IMR-90 (cell line): ENCODE results near the gene SLAMF1. TPM values are rescaled to one million over a fixed set of nuclear protein-coding genes. Genes with fewer than 3 reads are reported as not detected.

Source experiments
- ATAC-seq: fragments of 200-7000 bp; cut with Tn5 transposase; 2 replicates; pipeline ENCODE4 v1.9.1; 2020; ENCODE audit warnings: low read depth, mild to moderate bottlenecking, moderate library complexity
- BruUV-seq: library from RNA; stranded (reverse); fragments of 400-500 nt; replicated peaks from 2 replicates; lab custom pipeline; 2021; lab: Mats Ljungman, UMichigan
- CTCF ChIA-PET: fragments of 300-600 bp; formaldehyde crosslinking; extraction: SDS; loops from one replicate; lab custom pipeline; 2021; ENCODE audit warnings: antibody characterized with exemption; lab: Yijun Ruan, JAX
- POLR2A ChIA-PET: fragments of 300-600 bp; sonication (Branson Sonifier 250); formaldehyde crosslinking; loops from one replicate; lab custom pipeline; 2022; ENCODE audit warnings: antibody characterized with exemption; ENCODE audit not compliant: unreplicated experiment; lab: Charles Lee
- DNase-seq: peaks from one replicate; pipeline ENCODE4 v3.0.0; 2013
- H2AFZ ChIP-seq: replicated peaks from 2 replicates; pipeline ENCODE3; 2013; ENCODE audit warnings: low read length, mild to moderate bottlenecking; ENCODE audit not compliant: poor library complexity
- H2AK5ac ChIP-seq: 2 replicates; pipeline ENCODE4 v1.6.1; 2013; ENCODE audit warnings: low read depth, low read length, inconsistent platforms
- H2AK9ac ChIP-seq: replicated peaks from 2 replicates; pipeline ENCODE3; 2013; ENCODE audit warnings: mild to moderate bottlenecking, low read depth, low read length, moderate library complexity; ENCODE audit not compliant: poor library complexity
- H2BK120ac ChIP-seq: 2 replicates; pipeline ENCODE4 v1.6.1; 2013; ENCODE audit warnings: low read depth, low read length, inconsistent platforms
- H2BK15ac ChIP-seq: 3 replicates; pipeline ENCODE4 v1.6.1; 2013; ENCODE audit warnings: low read depth, low read length, inconsistent platforms
- H2BK20ac ChIP-seq: 2 replicates; pipeline ENCODE4 v1.6.1; 2013; ENCODE audit warnings: low read depth, mild to moderate bottlenecking, inconsistent platforms, low read length, moderate library complexity
- H2BK5ac ChIP-seq: 2 replicates; pipeline ENCODE4 v1.6.1; 2013; ENCODE audit warnings: mild to moderate bottlenecking, low read depth, low read length, inconsistent platforms; ENCODE audit not compliant: poor library complexity, severe bottlenecking
- H3K14ac ChIP-seq: replicated peaks from 2 replicates; pipeline ENCODE4 v1.6.1; 2013; ENCODE audit warnings: low read depth, low read length, inconsistent platforms
- H3K18ac ChIP-seq: 2 replicates; pipeline ENCODE4 v1.6.1; 2013; ENCODE audit warnings: low read depth, low read length, control low read depth
- H3K23ac ChIP-seq: 2 replicates; pipeline ENCODE4 v1.6.1; 2013; ENCODE audit warnings: low read depth, low read length, inconsistent platforms
- H3K27ac ChIP-seq: 2 replicates; pipeline ENCODE4 v1.5.1; 2013; ENCODE audit warnings: mild to moderate bottlenecking, control low read depth, low read length; ENCODE audit not compliant: insufficient read depth
- H3K27me3 ChIP-seq: 2 replicates; pipeline ENCODE4 v1.6.1; 2013; ENCODE audit warnings: low read length; ENCODE audit not compliant: control insufficient read depth, insufficient read depth
- H3K36me3 ChIP-seq: 2 replicates; pipeline ENCODE4 v1.6.1; 2013; ENCODE audit warnings: low read length, mixed read lengths; ENCODE audit not compliant: control insufficient read depth, insufficient read depth
- H3K4ac ChIP-seq: 2 replicates; pipeline ENCODE4 v1.6.1; 2013; ENCODE audit warnings: low read depth, low read length, inconsistent platforms
- H3K4me1 ChIP-seq: 2 replicates; pipeline ENCODE4 v1.6.1; 2013; ENCODE audit warnings: low read length, mixed read lengths; ENCODE audit not compliant: control insufficient read depth, insufficient read depth
- H3K4me2 ChIP-seq: 2 replicates; pipeline ENCODE4 v1.6.1; 2013; ENCODE audit warnings: low read depth, mild to moderate bottlenecking, control low read depth, low read length, moderate library complexity
- H3K4me3 ChIP-seq: 2 replicates; pipeline ENCODE4 v1.5.1; 2013; ENCODE audit warnings: low read depth, mild to moderate bottlenecking, control low read depth, low read length, moderate library complexity; ENCODE audit not compliant: insufficient read depth
- H3K56ac ChIP-seq: 2 replicates; pipeline ENCODE4 v1.6.1; 2013; ENCODE audit warnings: low read length, inconsistent platforms; ENCODE audit not compliant: insufficient read depth; ENCODE audit errors: extremely low read depth
- H3K79me1 ChIP-seq, 2 experiments: 2 replicates each; pipeline ENCODE4 v1.6.1; 2013; ENCODE audit warnings: low read length in 2 of 2, inconsistent platforms in 1 of 2, low read depth in 1 of 2
- H3K9ac ChIP-seq: 2 replicates; pipeline ENCODE4 v1.6.1; 2013; ENCODE audit warnings: low read depth, low read length, control low read depth
- H3K9me1 ChIP-seq: 2 replicates; pipeline ENCODE4 v1.6.1; 2013; ENCODE audit warnings: low read length, inconsistent platforms; ENCODE audit not compliant: insufficient read depth
- H3K9me3 ChIP-seq: 2 replicates; pipeline ENCODE4 v1.6.1; 2013; ENCODE audit warnings: low read length; ENCODE audit not compliant: control insufficient read depth, insufficient read depth
- H4K20me1 ChIP-seq: 2 replicates; pipeline ENCODE4 v1.6.1; 2013; ENCODE audit warnings: low read length, inconsistent platforms; ENCODE audit not compliant: insufficient read depth
- H4K5ac ChIP-seq: 2 replicates; pipeline ENCODE4 v1.6.1; 2013; ENCODE audit warnings: mild to moderate bottlenecking, low read depth, low read length, control low read depth
- H4K8ac ChIP-seq, 2 experiments: 2 replicates each; pipeline ENCODE4 v1.6.1; 2013; ENCODE audit warnings: low read depth in 2 of 2, low read length in 2 of 2, control low read depth in 1 of 2, inconsistent platforms in 1 of 2
- H4K91ac ChIP-seq: 2 replicates; pipeline ENCODE4 v1.6.1; 2013; ENCODE audit warnings: low read depth, low read length, inconsistent platforms; ENCODE audit not compliant: insufficient read depth
- CEBPB ChIP-seq: IDR thresholded peaks from 2 replicates; pipeline ENCODE4 v1.6.1; 2012; ENCODE audit warnings: low read depth, low read length, improper control_type of control experiment
- CHD1 ChIP-seq: IDR thresholded peaks from 2 replicates; pipeline ENCODE4 v1.6.1; 2012; ENCODE audit warnings: low read depth, low read length, improper control_type of control experiment
- CTCF ChIP-seq: conservative IDR thresholded peaks from 2 replicates; pipeline ENCODE4 v1.5.1; 2012; ENCODE audit warnings: mild to moderate bottlenecking, low read depth, low read length, improper control_type of control experiment
- MAFK ChIP-seq: IDR thresholded peaks from 2 replicates; pipeline ENCODE4 v1.6.1; 2012; ENCODE audit warnings: low read depth, low read length, improper control_type of control experiment
- MAZ ChIP-seq: IDR thresholded peaks from 2 replicates; pipeline ENCODE4 v1.6.1; 2012; ENCODE audit warnings: low read depth, mild to moderate bottlenecking, low read length, improper control_type of control experiment, moderate library complexity, borderline replicate concordance
- MXI1 ChIP-seq: IDR thresholded peaks from 2 replicates; pipeline ENCODE4 v1.6.1; 2012; ENCODE audit warnings: low read depth, mild to moderate bottlenecking, low read length, moderate library complexity, borderline replicate concordance
- NFE2L2 ChIP-seq: fragments of 150-350 bp; IDR thresholded peaks from 2 replicates; pipeline ENCODE4 v1.6.1; 2016; ENCODE audit warnings: low read depth, mild to moderate bottlenecking, low read length
- POLR2A ChIP-seq: IDR thresholded peaks from 2 replicates; pipeline ENCODE4 v1.6.1; 2012; ENCODE audit warnings: mild to moderate bottlenecking, low read depth, low read length
- RCOR1 ChIP-seq: IDR thresholded peaks from 2 replicates; pipeline ENCODE4 v1.6.1; 2012; ENCODE audit warnings: mild to moderate bottlenecking, low read length, improper control_type of control experiment; ENCODE audit not compliant: insufficient replicate concordance
- RFX5 ChIP-seq: IDR thresholded peaks from 2 replicates; pipeline ENCODE4 v1.8.0; 2012; ENCODE audit warnings: low read depth, mild to moderate bottlenecking, low read length, moderate library complexity
- WGBS, 2 experiments: methylation state at CpG; one replicate each; pipeline versions ENCODE4 v1.1.5 to v1.1.7; 2013; ENCODE audit warnings: missing lambda C conversion rate in 2 of 2; ENCODE audit not compliant: insufficient read length in 1 of 2; ENCODE audit errors: extremely low coverage in 2 of 2; 5-methylcytosine and 5-hydroxymethylcytosine counted together
- dilution Hi-C: fragments of 300-500 bp; cut with HindIII; formaldehyde crosslinking; loops from one replicate; pipeline ENCODE4 v1.14.3; 2018; ENCODE audit warnings: low sequenced_read_pairs; ENCODE audit not compliant: unreplicated experiment
- in situ Hi-C: fragments of 300-500 bp; cut with MboI; formaldehyde crosslinking; loops from 3 replicates; pipeline ENCODE4 v1.14.3; 2019; ENCODE audit warnings: low sequenced_read_pairs, inconsistent platforms, mixed read lengths
- intact Hi-C: fragments of 100-400 bp; cut with micrococcal nuclease; formaldehyde crosslinking; loops from 2 replicates; pipeline ENCODE4 v1.10.0; 2022
- polyA plus RNA-seq, 3 experiments: library from polyadenylated mRNA; depleted of rRNA; stranded (reverse); fragments of >200 nt; gene quantifications; 2 replicates each; pipeline ENCODE4 v1.2.3, GENCODE V29; 2012; ENCODE audit warnings: low replicate concordance in 1 of 3
- total RNA-seq: library from RNA; depleted of rRNA; stranded (reverse); fragments of >200 nt; gene quantifications from 2 replicates; pipeline ENCODE4 v1.2.3, GENCODE V29; 2012
- TF ChIP-seq, protein P1 (sequence below): fragments of 150-350 bp; IDR thresholded peaks from 2 replicates; pipeline ENCODE4 v1.6.1; 2016; ENCODE audit warnings: low read depth, mild to moderate bottlenecking, low read length, moderate library complexity, borderline replicate concordance

Gene SLAMF1
- total and polyA plus RNA-seq, 2 of the 4 experiments (the other 2 are of a cell fraction) = not detected

- H3K27ac ChIP-seq = no peak overlapping the region
- no peak overlapping the region for H2BK15ac ChIP-seq
- H3K4me2 ChIP-seq = no peak overlapping the region
- TF ChIP-seq, protein P1, sequence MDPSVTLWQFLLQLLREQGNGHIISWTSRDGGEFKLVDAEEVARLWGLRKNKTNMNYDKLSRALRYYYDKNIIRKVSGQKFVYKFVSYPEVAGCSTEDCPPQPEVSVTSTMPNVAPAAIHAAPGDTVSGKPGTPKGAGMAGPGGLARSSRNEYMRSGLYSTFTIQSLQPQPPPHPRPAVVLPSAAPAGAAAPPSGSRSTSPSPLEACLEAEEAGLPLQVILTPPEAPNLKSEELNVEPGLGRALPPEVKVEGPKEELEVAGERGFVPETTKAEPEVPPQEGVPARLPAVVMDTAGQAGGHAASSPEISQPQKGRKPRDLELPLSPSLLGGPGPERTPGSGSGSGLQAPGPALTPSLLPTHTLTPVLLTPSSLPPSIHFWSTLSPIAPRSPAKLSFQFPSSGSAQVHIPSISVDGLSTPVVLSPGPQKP = no peak
- TF ChIP-seq POLR2A = no peak
- no peak for TF ChIP-seq MAFK
- TF ChIP-seq CTCF = no peak
- TF ChIP-seq RFX5 = no peak
- TF ChIP-seq MXI1 = no peak
- TF ChIP-seq CHD1 = no peak
- no peak for TF ChIP-seq MAZ
- TF ChIP-seq CEBPB = no peak
- no peak for TF ChIP-seq NFE2L2
- TF ChIP-seq RCOR1 = no peak
- no peaks in the 10 kb centered on the region for H4K20me1 ChIP-seq
- H2AK9ac ChIP-seq = no peak overlapping the region
- H3K14ac ChIP-seq = no peak overlapping the region
- no peak overlapping the region for H4K8ac ChIP-seq
- H2AFZ ChIP-seq = no peak overlapping the region
- H4K5ac ChIP-seq = no peak overlapping the region
- dilution Hi-C loops (no loop called here), intact Hi-C loops (no loop called here), in situ Hi-C loops (no loop called here)
- no peak overlapping the region for H3K4ac ChIP-seq
- no peak overlapping the region for H3K23ac ChIP-seq
- no peaks in the 10 kb centered on the region for H3K27me3 ChIP-seq
- no peaks in the 10 kb centered on the region for H3K9me1 ChIP-seq
- CTCF ChIA-PET = interaction anchor here (0.6 kb wide), 1 partner anchor 338 kb away, joined by 4 read pairs; no protein-coding TSS in a partner anchor
- no peak overlapping the region for H3K9ac ChIP-seq
- H2AK5ac ChIP-seq = no peak overlapping the region
- H3K56ac ChIP-seq = no peak overlapping the region
- no CpG with 5 or more reads among the region's 4 CpGs for WGBS, 2 experiments
- no peak overlapping the region for H3K4me3 ChIP-seq
- H3K9me3 ChIP-seq = no peaks in the 10 kb centered on the region
- H2BK5ac ChIP-seq = no peak overlapping the region
- no peak overlapping the region for H4K91ac ChIP-seq
- no peak overlapping the region for H3K18ac ChIP-seq
- no peaks in the 10 kb centered on the region for H3K79me1 ChIP-seq
- H3K36me3 ChIP-seq = no peaks in the 10 kb centered on the region
- H2BK20ac ChIP-seq = no peak overlapping the region
- DNase-seq (no peak), ATAC-seq (no peak)
- no peaks in the 10 kb centered on the region for H3K4me1 ChIP-seq
- no TSS peak for BruUV-seq
- H2BK120ac ChIP-seq = no peak overlapping the region
- POLR2A ChIA-PET = no interaction called here
Measured at GRCh38 chr1:160565564-160565963, 81.3 kb downstream of the SLAMF1 start.
